GM18526 (cell line): Measurements from ENCODE around the gene PCBP3.

Source experiments
- POLR2A ChIP-seq: IDR thresholded peaks from 3 replicates; pipeline ENCODE4 v1.6.1; 2011; ENCODE audit not compliant: insufficient read length; ENCODE audit errors: extremely low read depth

PCBP3 gene

GRCh38 chr21:45934554-45934953 lies 291.0 kb downstream of the PCBP3 start:
- TF ChIP-seq POLR2A: no peak

GRCh38 chr21:45935628-45936027 lies 292.1 kb downstream of the PCBP3 start:
- no peak for TF ChIP-seq POLR2A

DNA sequence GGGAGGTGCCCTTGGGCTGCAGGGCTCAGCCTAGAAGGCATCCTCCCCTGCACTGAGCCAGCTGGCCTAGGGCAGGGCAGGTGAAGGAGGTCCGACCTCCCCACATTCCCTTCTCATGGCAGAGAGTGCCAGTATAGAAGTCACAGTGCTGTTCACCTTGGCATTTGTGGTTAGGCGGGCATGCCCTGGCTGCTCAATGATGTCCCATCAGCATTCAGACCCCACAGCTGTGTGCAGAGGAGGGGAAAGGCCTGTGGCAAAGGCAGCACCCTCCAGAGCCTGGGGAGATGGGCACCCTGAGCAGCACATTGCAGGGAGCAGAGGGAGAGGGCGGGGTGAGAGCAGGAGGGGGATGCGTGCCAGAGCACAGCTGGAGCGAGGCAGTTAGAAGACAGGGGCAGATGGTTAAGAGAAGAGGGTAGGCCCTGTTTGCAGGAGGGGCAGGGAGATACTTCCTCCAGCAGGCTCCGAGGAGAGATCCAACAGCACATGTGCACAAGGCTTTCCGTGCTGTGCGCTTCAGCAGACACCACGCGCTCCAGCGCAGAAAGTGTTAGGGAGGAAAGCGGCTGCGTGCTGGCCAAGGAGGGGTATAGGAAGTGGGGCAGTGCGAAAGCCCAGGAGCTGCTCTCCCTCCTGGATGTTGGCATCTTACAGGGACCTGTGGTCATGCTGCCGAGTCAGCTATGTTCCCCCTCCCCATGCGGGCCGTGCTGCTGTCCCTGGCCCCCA lies 294.4 kb downstream of the PCBP3 start:
- no peak for TF ChIP-seq POLR2A

DNA sequence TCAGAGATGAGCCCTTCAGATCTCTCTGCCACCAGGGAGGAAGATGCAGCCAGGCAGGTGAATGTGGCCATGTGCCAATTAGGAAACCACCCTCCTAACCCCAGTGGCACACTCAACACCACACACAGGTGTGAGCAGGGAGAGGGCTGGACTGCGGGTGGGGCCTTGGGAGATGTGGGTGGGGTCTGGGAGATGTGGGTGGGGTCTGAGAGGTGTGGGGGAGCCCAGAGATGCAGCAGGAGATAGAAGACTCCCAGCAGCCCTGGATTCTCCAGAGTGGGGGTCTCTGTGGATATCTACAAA lies 294.9 kb downstream of the PCBP3 start:
- no peak for TF ChIP-seq POLR2A

DNA sequence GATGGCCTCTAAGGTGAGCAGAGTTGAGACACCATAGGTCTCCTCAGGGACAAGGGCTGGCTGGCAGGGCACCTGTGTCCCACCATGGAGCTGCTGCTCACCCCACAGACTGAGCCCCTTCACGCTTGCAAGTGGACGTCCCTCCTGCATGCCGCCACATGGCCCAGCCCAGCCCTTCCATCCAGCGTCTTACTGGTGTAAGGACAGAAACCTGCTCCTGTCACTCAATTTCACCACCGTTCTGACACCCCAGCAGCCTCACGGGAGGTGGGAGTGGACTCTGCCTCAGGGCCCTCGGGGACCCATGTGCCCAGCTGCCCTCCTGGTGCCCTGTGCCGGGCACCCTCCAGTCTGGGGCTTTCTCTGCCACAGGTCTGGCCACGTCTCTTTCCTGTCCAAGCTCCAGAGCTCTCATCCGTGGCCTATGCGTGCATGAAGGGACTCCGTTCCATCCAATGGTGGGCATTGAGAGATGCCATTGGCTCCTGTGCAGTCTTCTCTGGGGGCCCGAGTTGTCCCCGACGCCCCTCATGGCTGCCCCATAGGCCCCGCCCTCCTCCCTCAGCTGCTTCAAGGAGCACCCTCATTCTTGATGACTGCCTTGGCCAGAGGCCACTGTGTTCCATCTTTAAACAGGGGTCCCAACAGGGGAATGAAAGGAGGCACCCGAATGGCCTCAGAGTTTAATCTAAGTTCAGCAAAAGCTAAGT lies 295.4 kb downstream of the PCBP3 start:
- no peak for TF ChIP-seq POLR2A

GRCh38 chr21:45939521-45940045 lies 296.1 kb downstream of the PCBP3 start:
- no peak for TF ChIP-seq POLR2A

GRCh38 chr21:45940091-45940490 lies 296.6 kb downstream of the PCBP3 start:
- no peak for TF ChIP-seq POLR2A

GRCh38 chr21:45940621-45941337 lies 297.3 kb downstream of the PCBP3 start:
- TF ChIP-seq POLR2A: no peak

- TF ChIP-seq POLR2A: no peak
These were observed 297.8 kb downstream of the PCBP3 start for GRCh38 chr21:45941338-45941710.

- no peak for TF ChIP-seq POLR2A
These were observed 298.4 kb downstream of the PCBP3 start for GRCh38 chr21:45941717-45942546.

GRCh38 chr21:45942755-45943629 lies 299.5 kb downstream of the PCBP3 start:
- TF ChIP-seq POLR2A: no peak

DNA sequence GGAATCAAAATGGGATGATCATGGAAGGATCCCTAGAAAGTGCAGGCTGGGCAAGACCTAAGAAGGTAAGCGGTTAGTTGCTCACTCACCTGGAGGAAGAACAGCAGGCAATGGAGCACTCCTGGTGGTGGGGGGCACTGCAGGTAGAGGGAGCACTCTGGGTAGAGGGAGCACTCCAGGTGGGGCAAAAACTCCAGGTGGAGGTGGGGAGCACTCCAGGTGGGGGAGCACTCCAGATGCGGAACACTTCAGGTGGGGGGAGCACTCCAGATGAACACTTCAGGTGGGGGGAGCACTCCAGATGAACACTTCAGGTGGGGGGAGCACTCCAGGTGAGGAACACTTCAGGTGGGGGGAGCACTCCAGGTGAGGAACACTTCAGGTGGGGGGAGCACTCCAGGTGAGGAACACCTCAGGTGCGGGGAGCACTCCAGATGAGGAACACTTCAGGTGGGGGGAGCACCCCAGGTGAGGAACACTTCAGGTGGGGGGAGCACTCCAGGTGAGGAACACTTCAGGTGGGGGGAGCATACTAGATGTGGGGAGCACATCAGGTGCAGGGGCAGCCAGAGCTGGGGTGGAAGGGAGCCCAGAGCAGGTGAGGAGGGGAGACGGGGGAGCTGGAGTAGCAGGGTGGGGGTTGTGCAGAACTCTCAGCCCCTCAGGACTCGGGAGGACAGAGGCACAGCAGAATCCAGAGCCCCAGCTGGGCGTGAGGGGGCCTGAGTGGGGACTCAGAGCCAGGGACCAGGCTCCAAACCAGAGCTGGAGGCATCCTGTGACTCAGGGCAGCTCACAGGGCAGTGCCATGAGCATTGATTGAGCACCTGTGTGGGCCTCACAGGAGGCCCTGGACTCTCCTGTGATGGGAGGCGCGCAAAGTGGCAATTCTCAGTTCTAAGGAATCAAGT lies 300.4 kb downstream of the PCBP3 start:
- no peak for TF ChIP-seq POLR2A

- no peak for TF ChIP-seq POLR2A
These were observed 301.1 kb downstream of the PCBP3 start for GRCh38 chr21:45944601-45945000.
